Measurements from ENCODE around the gene AUTS2.

- TF ChIP-seq CTCF (IDR thresholded peaks at IDR 0.05): no peak
- no peak for TF ChIP-seq POLR2A (IDR thresholded peaks at IDR 0.05)
Measured at GRCh38 chr7:70640266-70640833, 1042.1 kb downstream of the AUTS2 start.
